Measurements from ENCODE around the gene HMGCR.

Gene HMGCR

GRCh38 chr5:75341934-75342333, 4.9 kb downstream of the HMGCR start:
- no peak for DNase-seq

- no peak for DNase-seq
These were observed 5.8 kb downstream of the HMGCR start for GRCh38 chr5:75342836-75343235.

DNA sequence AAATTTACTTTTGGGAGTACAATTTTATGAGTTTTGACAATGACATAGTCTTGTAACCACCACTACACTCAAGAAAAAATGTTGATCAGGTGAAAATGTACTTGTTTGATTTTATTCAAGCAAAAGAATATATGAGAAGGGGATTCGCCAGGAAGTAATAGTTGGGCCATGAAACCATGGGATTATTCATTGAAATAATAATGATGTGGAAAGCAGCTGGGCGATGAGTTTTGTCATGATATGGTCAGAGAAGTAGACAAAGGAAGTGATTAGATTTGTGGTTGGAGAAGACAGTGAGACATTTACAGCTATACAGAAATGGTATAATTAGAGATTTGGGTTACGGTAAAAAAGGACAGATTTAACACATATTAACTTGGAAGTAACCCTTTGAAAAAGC, 11.2 kb downstream of the HMGCR start:
- no peak for DNase-seq

GRCh38 chr5:75349663-75350062, 12.6 kb downstream of the HMGCR start:
- no peak for DNase-seq

- DNase-seq: no peak
These were observed 14.3 kb downstream of the HMGCR start for GRCh38 chr5:75351139-75351926.

- no peak for DNase-seq
These were observed 18.2 kb downstream of the HMGCR start for GRCh38 chr5:75355236-75355635.

DNA sequence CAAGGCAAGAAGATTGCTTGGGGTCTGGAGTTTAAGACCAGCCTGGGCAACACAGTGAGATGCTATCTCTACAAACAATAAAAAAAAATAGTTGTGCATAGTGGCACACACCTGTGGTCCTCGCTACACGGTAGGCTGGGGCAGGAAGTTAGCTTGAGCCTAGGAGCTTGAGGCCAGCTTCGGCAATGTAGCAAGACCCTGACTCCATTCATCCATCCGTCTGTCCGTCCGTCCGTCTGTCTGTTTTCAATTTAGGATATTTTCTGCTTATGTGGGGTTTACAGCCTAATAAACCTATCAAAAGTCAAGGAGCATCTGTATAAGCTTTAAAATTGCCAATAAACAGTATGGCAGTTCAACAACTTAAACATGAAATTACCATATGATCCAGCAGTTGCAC, 19.7 kb downstream of the HMGCR start:
- no peak for DNase-seq

GRCh38 chr5:75358117-75358516, 21.1 kb downstream of the HMGCR start:
- no peak for DNase-seq

DNA sequence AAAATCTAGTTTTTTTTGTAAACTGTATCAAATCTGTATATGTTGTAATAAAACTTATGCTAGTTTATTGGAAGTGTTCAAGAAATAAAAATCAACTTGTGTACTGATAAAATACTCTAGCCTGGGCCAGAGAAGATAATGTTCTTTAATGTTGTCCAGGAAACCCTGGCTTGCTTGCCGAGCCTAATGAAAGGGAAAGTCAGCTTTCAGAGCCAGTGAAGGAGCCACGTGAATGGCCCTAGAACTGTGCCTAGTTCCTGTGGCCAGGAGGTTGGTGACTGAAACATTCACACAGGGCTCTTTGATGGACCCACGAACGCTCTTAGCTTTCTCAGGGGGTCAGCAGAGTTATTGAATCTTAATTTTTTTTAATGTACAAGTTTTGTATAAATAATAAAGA, 24.3 kb downstream of the HMGCR start:
- DNase-seq: no peak

- DNase-seq: no peak
These were observed 25.5 kb downstream of the HMGCR start for GRCh38 chr5:75362474-75362975.

DNA sequence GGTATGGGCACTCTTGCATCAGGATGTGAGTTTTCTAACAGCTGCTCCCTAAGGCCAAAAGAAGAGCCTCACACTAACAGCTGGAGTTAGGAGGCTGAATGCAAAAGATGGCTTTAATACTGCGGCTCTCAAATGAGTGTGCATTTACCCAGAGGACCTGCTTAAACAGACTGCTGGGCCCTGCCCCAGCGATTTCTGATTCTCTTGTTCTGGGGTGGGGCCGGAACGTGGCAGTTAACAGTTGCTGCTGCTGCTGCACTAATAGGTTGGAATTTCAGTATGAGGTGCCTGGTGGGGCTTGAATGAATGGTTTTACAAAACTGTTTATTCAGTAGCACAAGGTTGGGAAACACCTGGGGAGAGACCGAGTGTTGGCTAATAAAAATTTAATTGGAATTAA, 26.1 kb downstream of the HMGCR start:
- no peak for DNase-seq

- no peak for DNase-seq
These were observed 26.9 kb downstream of the HMGCR start for GRCh38 chr5:75363726-75364495.

GRCh38 chr5:75364571-75365280, 27.7 kb downstream of the HMGCR start:
- DNase-seq: no peak

DNA sequence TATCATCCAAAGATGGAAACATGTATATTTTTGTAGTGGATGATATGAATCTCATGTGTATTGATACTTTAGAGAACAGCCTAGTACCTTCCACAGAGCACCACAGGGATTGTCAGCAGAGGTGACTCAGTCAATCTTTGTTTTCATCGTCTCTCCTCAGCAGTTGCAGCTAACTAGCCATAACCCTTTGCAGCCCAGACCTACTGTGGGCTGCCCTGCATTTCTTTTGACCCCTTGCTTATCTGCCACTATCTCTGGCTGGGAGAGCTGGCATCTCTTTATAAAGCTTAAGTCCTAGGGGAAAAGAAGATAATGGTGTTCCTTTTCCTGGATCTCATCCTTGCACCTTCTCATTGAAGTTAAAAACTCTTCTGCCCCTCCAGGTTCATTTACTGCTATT, 28.7 kb downstream of the HMGCR start:
- no peak for DNase-seq

GRCh38 chr5:75366787-75367186, 29.8 kb downstream of the HMGCR start:
- DNase-seq: no peak

GRCh38 chr5:75367401-75367800, 30.4 kb downstream of the HMGCR start:
- no peak for DNase-seq

DNA sequence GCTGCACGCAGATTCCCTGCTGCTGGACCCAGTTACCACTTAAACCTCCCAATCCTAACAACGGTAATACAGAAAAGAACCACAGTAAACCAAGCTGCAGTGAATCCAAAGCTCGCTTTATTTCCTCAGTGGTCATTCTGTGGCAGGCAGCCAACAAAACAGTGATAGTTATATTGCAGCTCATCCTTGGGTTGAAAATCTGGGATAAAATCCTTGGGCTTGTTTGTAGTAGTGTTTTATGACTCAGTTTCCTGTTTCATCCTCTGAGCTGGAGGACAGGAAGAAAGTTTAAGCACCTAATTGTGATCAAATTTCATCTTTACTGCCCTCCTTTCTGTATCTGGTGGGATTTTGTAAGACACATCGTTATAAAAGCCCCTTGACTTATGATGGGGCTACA, 31.4 kb downstream of the HMGCR start:
- no peak for DNase-seq

- DNase-seq: no peak
These were observed 36.8 kb downstream of the HMGCR start for GRCh38 chr5:75373862-75374261.

DNA sequence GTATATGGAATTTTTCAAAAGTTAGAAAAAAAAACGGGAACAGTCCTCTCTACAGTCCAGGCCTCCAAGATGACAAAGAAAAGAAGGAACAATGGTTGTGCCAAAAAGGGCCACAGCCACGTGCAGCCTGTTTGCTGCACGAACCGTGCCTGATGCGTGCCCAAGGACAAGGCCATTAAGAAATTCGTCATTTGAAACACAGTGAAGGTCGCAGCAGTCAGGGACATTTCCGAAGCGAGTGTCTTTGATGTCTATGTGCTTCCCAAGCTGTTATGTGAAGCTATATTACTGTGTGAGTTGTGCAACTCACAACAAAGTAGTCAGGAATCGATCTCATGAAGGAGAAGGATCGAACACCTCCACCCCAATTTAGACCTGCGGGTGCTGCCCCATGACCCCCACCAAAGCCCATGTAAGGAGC, 37.4 kb downstream of the HMGCR start:
- DNase-seq: no peak

DNA sequence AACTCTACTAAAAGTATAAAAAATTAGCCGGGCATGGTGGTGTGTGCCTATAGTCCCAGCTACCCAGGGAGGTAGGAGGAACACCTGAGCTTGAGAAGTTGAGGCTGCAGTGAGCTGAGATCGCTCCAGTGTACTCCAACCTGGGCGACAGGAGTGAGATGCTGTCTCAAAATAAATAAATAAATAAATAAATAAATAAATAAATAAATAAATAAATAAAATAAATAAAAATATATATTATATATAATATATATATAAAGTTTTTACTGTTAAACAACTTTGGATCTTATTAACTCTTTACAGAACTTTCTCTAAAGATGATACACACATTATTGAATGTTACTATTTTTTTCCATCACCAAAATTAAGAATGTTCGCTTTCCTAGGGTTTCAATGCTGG, 38.4 kb downstream of the HMGCR start:
- no peak for DNase-seq

- no peak for DNase-seq
These were observed 43.1 kb downstream of the HMGCR start for GRCh38 chr5:75380099-75380498.

- no peak for DNase-seq
These were observed 44.4 kb downstream of the HMGCR start for GRCh38 chr5:75381456-75381855.

DNA sequence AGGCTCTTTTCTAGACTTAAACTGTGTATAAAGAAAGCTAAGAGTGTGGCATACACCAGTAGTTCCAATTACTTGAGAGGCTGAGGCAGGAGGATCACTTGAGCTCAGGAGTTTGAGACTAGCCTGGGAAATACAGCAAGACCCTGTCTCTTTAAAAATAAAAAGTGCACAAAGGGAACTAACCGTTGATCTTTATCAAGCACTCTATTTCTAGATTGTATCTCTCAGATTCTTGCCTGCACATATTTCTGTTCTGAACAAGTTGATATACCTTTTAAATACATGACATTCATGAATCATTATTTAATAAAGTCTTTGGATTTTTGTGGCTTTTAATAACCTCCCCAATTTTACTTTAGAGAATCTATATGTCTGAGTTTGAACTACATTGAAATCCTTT, 47.2 kb downstream of the HMGCR start:
- no peak for DNase-seq

GRCh38 chr5:75387806-75388205, 50.8 kb downstream of the HMGCR start:
- DNase-seq: no peak
